ENCODE results near the gene HOXA5. TPM values are rescaled to one million over a fixed set of nuclear protein-coding genes. Genes with fewer than 3 reads are reported as not detected.

The HOXA5 gene
- total RNA-seq, 1 experiment from 2014 or later = not detected

DNA sequence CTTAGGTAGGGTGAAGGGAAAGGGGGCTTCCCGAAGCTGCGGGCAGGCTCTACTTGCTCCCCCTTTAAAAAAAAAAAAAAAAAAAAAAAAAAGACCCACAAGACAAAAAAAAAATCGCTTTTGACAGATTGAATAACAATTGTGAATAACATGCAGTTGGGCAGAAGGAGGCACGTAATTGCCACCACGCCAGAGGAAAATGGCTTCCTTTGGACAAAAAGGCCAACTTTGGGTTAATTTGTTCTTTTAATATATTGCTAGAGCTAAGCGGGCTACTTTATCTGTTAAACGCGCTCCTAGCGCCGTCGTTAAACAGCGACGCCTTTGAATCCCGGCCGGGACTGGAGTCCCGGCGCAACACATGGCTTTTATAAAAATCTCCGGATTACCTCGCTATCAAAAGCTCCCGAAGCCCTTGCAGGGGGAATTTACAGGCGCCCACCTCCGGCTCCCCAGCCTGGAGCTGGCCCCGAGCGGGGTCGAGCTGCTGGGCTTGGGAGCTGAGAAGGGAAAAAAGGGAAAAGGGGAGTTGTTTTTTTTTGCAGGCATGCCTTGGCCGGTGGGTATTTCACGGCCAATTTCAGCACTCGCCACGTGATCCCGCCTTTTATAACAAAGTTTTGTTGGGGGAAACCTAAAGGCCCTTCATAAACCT, 40.3 kb upstream of the HOXA5 start:
- Histone ChIP-seq H3K23me2 (ENCODE audit: insufficient read length, low read depth, low read length, poor library complexity, severe bottlenecking) (no peaks in the 10 kb centered on the region), H3K23ac (ENCODE audit: insufficient read length, low read depth, low read length) (no peak overlapping the region), H2AFZ (ENCODE audit: low read length) (no peak overlapping the region), H3T11ph (ENCODE audit: low read length) (no peak overlapping the region), H3K56ac (ENCODE audit: insufficient read length, low read depth, low read length) (no peak overlapping the region), H4K8ac (replicated peaks; ENCODE audit: insufficient read length, low read depth, low read length) (no peak overlapping the region), H3K27me3 (ENCODE audit: insufficient read depth, low read length) (peaks cover 96% of the 10 kb centered on the region), H2BK120ac (ENCODE audit: low read depth, low read length, poor library complexity, severe bottlenecking) (no peak overlapping the region), H3K9me3 (ENCODE audit: control insufficient read depth, low read depth, low read length) (no peaks in the 10 kb centered on the region), H3K9ac (ENCODE audit: extremely low read depth, insufficient read length, low read length) (no peak overlapping the region), H4K20me1 (ENCODE audit: control insufficient read depth, insufficient read depth, insufficient read length) (no peaks in the 10 kb centered on the region), H3K79me2 (ENCODE audit: insufficient read depth, low read length) (no peaks in the 10 kb centered on the region), H3K27ac (ENCODE audit: insufficient read length, low read depth, low read length) (no peak overlapping the region), H2BK15ac (ENCODE audit: low read depth, low read length) (no peak overlapping the region), H3K4ac (ENCODE audit: low read depth, low read length) (no peak overlapping the region), H2BK20ac (ENCODE audit: low read depth, low read length, poor library complexity, severe bottlenecking) (no peak overlapping the region), H4K5ac (ENCODE audit: insufficient read length, low read depth, low read length) (no peak overlapping the region), H3K79me1 (ENCODE audit: insufficient read depth, low read depth, low read length, poor library complexity, severe bottlenecking) (no peaks in the 10 kb centered on the region), H3K4me1 (ENCODE audit: insufficient read depth, low read length) (no peaks in the 10 kb centered on the region), H3K18ac (ENCODE audit: insufficient read length, low read depth, low read length) (no peak overlapping the region), H3K14ac (ENCODE audit: insufficient read depth, low read length) (no peak overlapping the region), H3K4me2 (ENCODE audit: insufficient read depth, insufficient read length, low read length) (no peak overlapping the region), H2BK5ac (ENCODE audit: insufficient read length, low read length) (no peak overlapping the region), H2AK5ac (ENCODE audit: insufficient read length, low read length) (no peak overlapping the region), H4K91ac (ENCODE audit: insufficient read length, low read depth, low read length) (no peak overlapping the region), H2BK12ac (ENCODE audit: insufficient read length, low read depth, low read length) (no peak overlapping the region)
- H3K27me3 Mint-ChIP-seq (ENCODE audit: low read depth) = peaks cover 100% of the 10 kb centered on the region
- no CpG with 5 or more reads among the region's 30 CpGs for WGBS (ENCODE audit: extremely low coverage, insufficient read length, low lambda C conversion rate)
- peaks cover 0 to 2% (median 0%) of the 10 kb centered on the region in 3 experiments; a peak in 4 of 7 replicates for H3K36me3 Mint-ChIP-seq (ENCODE audit: insufficient read depth in 1 of 3, low read depth in 3 of 3)
- peaks cover 20 to 51% of the 10 kb centered on the region in 2 experiments for H3K4me1 Mint-ChIP-seq
- no peak overlapping the region for H3K27ac Mint-ChIP-seq
- peak; percentile 29 for DNase-seq
- H3K4me3 Mint-ChIP-seq = peak overlapping the region in 1 of 2 experiments; percentile 63; a peak in 3 of 5 replicates
- TF ChIP-seq, protein P1, sequence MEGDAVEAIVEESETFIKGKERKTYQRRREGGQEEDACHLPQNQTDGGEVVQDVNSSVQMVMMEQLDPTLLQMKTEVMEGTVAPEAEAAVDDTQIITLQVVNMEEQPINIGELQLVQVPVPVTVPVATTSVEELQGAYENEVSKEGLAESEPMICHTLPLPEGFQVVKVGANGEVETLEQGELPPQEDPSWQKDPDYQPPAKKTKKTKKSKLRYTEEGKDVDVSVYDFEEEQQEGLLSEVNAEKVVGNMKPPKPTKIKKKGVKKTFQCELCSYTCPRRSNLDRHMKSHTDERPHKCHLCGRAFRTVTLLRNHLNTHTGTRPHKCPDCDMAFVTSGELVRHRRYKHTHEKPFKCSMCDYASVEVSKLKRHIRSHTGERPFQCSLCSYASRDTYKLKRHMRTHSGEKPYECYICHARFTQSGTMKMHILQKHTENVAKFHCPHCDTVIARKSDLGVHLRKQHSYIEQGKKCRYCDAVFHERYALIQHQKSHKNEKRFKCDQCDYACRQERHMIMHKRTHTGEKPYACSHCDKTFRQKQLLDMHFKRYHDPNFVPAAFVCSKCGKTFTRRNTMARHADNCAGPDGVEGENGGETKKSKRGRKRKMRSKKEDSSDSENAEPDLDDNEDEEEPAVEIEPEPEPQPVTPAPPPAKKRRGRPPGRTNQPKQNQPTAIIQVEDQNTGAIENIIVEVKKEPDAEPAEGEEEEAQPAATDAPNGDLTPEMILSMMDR (conservative IDR thresholded peaks at IDR 0.05) = no peak
- peaks cover 2 to 25% of the 10 kb centered on the region in 2 experiments; a peak in 2 of 5 replicates for H3K9me3 Mint-ChIP-seq

Measured in H9 (cell line).